Activated naive CD4-positive, alpha-beta T cell treated with anti-CD3 and anti-CD28 coated beads, Interleukin-2, amount 50 U/mL, for 24 hours (primary cell): ENCODE measurements around the gene SNX5.

ENCODE experiments used
- H3K27ac Mint-ChIP-seq: one replicate; pipeline ENCODE4 v1.8.0; 2021; ENCODE audit warnings: mild to moderate bottlenecking, mixed read lengths
- H3K27me3 Mint-ChIP-seq: one replicate; pipeline ENCODE4 v1.8.0; 2021; ENCODE audit warnings: mixed read lengths
- H3K36me3 Mint-ChIP-seq: one replicate; pipeline ENCODE4 v1.8.0; 2021; ENCODE audit warnings: mixed read lengths
- H3K4me1 Mint-ChIP-seq: one replicate; pipeline ENCODE4 v1.8.0; 2021; ENCODE audit warnings: mixed read lengths
- H3K4me3 Mint-ChIP-seq: one replicate; pipeline ENCODE4 v1.8.0; 2021; ENCODE audit warnings: mild to moderate bottlenecking, mixed read lengths
- H3K9me3 Mint-ChIP-seq: one replicate; pipeline ENCODE4 v1.8.0; 2021; ENCODE audit warnings: mixed read lengths

The SNX5 gene

DNA sequence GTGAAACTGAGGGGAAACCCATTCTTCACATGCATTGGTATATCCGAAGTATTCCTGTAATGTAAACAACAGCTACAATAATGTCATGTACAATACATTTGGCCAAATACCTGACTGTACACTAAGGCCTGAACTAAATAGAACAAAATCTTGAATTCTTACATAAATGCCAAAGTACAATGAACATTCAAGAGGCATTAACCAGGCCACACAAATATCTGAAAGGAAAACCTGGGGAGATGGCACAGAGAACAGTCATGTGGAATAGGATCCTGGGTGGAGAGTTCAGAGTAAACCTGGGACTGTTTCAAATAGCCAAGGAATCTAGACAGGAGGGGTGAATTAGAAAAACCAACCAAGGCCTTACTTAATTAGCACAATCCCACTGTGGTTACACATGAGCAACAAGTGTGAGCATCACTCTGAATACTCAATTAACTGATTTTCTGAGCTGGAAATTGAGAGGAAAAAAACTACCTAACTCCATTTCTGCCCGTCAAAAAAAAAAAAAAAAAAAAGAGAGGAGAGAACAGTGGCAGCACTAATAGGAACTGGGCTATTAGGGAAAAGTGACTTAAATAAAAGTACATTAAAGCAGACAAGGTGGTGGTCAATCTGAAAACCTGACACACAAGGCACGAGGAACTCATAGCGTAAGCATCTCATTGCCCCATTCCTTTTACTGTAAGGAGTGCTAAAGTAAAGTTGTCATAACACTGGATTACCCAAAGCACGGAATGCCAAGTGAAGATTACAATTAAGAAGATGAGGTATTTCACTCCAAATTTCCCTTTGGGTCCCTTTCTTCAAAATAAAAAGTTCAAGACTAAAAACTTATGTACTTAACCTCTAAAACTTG lies 10.9 kb downstream of the SNX5 start:
- Mint-ChIP-seq H3K4me3 (no peak overlapping the region), H3K36me3 (peaks cover 20% of the 10 kb centered on the region), H3K27me3 (no peaks in the 10 kb centered on the region), H3K9me3 (no peaks in the 10 kb centered on the region), H3K4me1 (peaks cover 51% of the 10 kb centered on the region), H3K27ac (no peak overlapping the region)

GRCh38 chr20:17956099-17956685 lies 12.4 kb downstream of the SNX5 start:
- no peaks in the 10 kb centered on the region for H3K27me3 Mint-ChIP-seq
- H3K9me3 Mint-ChIP-seq = no peaks in the 10 kb centered on the region
- peaks cover 18% of the 10 kb centered on the region for H3K36me3 Mint-ChIP-seq
- H3K4me3 Mint-ChIP-seq = no peak overlapping the region
- no peak overlapping the region for H3K27ac Mint-ChIP-seq
- H3K4me1 Mint-ChIP-seq = peaks cover 37% of the 10 kb centered on the region

GRCh38 chr20:17955302-17955701 lies 13.3 kb downstream of the SNX5 start:
- Mint-ChIP-seq H3K27ac (no peak overlapping the region), H3K36me3 (peaks cover 17% of the 10 kb centered on the region), H3K9me3 (no peaks in the 10 kb centered on the region), H3K27me3 (no peaks in the 10 kb centered on the region), H3K4me3 (no peak overlapping the region), H3K4me1 (peaks cover 30% of the 10 kb centered on the region)

DNA sequence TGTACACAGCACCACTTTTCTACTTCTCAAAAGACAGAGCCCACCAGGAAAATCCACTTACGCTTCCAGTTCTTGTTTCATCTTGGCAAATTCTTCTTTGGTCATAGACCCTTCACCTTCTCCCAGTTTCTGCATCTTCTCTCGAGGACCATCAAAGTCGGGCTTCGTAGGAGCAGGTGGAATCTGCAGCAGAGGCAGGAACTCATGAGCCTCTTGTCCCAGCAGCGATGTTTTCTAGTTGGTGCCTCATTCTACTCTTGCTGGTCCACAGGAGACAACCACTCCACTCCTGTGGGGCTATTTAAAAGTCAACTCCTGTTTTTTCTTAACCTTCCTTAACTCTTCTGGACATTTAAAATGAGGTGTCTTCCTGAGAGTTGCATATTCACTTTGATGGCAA lies 14.7 kb downstream of the SNX5 start:
- no peaks in the 10 kb centered on the region for H3K27me3 Mint-ChIP-seq
- H3K4me3 Mint-ChIP-seq = no peak overlapping the region
- H3K36me3 Mint-ChIP-seq = peaks cover 20% of the 10 kb centered on the region
- H3K4me1 Mint-ChIP-seq = peaks cover 17% of the 10 kb centered on the region
- no peak overlapping the region for H3K27ac Mint-ChIP-seq
- H3K9me3 Mint-ChIP-seq = no peaks in the 10 kb centered on the region

- H3K36me3 Mint-ChIP-seq = peaks cover 27% of the 10 kb centered on the region
- H3K9me3 Mint-ChIP-seq = no peaks in the 10 kb centered on the region
- H3K4me1 Mint-ChIP-seq = peaks cover 10% of the 10 kb centered on the region
These were observed 15.6 kb downstream of the SNX5 start for GRCh38 chr20:17952692-17953684.

DNA sequence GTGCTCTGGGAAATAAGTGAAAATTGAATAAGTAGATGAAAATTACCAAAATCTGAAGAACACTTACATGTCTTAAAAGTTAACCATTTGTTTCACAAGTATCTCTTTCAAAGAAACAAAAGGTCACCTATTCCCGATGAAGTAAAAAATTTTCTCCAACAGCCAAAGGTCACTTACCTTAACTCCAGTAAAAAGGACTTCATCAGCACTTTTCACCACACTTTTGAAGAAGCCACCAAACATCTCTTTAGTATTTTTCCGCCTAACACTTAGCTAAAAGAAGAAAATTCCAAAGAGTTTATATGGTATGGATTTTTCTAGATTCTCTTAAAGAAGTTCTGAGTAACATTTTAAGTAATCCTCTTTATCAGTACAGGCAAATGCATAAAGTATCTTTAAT lies 17.3 kb downstream of the SNX5 start:
- no peak overlapping the region for H3K27ac Mint-ChIP-seq
- H3K27me3 Mint-ChIP-seq = no peaks in the 10 kb centered on the region
- peaks cover 4% of the 10 kb centered on the region for H3K4me1 Mint-ChIP-seq
- H3K9me3 Mint-ChIP-seq = no peaks in the 10 kb centered on the region
- H3K4me3 Mint-ChIP-seq = no peak overlapping the region
- H3K36me3 Mint-ChIP-seq = peaks cover 31% of the 10 kb centered on the region

More at GRCh38 chr20:17952692-17953684, 15.6 kb downstream of the SNX5 start:
- Mint-ChIP-seq H3K27me3 (no peaks in the 10 kb centered on the region), H3K4me3 (no peak overlapping the region), H3K27ac (no peak overlapping the region)

DNA sequence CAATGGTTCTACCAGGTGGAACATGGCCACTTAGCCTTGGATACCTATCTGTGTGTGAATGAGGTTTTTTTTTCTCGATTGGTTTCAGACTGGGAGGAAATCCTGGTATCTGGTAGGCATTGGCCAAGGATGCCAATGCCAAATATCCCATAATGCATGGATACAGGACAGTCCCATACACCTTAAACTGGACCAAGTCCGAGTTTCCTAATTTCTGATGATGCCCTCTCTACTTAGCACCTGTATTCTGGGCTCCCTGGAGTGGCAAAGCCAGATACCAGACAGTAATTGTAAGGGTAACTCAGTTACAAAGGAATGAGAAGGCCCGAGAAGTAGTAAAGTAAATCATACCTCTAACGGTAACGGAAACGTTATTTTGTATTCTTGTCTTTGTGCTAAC lies 17.9 kb downstream of the SNX5 start:
- Mint-ChIP-seq H3K4me3 (no peak overlapping the region), H3K4me1 (no peaks in the 10 kb centered on the region), H3K9me3 (no peaks in the 10 kb centered on the region), H3K36me3 (peaks cover 29% of the 10 kb centered on the region), H3K27ac (no peak overlapping the region), H3K27me3 (no peaks in the 10 kb centered on the region)

DNA sequence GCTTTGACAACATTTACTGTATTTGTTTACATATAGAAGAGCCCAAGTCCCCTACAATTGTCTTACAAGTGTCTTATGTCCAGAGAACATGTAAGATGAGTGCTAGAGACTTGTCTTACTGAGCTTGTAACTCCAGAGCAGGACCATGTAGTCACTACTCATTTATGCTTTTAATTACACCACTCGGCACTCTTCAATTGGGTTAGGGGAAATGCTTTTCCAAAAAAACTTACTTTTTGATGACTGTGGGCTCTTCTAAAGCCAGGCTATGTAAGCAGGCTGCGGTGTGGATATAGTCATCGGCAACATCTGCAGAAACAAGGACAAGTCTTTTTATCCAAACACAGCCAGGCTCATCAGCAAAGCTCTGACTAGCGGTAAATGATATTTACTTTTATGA lies 18.7 kb downstream of the SNX5 start:
- Mint-ChIP-seq H3K4me3 (no peak overlapping the region), H3K27me3 (no peaks in the 10 kb centered on the region), H3K4me1 (no peaks in the 10 kb centered on the region), H3K27ac (no peak overlapping the region), H3K36me3 (peaks cover 25% of the 10 kb centered on the region), H3K9me3 (no peaks in the 10 kb centered on the region)

DNA sequence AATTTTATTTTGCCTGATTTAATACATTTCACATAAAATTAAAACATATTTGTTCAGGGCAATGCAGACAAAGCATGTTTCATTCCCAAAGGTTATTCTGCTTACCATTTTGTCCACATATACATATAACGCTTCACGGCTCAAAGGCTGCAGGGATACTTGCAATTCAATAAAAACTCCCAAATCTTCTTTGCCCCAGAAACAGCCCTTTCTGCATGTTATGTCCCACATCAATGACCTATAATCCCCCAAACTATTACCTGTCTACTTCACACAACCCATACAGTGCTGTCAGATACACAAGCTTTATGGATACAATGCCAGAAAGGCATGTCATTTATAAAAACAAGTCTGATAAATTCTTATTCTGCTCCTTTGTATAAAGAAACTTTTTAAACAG lies 20.2 kb downstream of the SNX5 start:
- H3K9me3 Mint-ChIP-seq = no peaks in the 10 kb centered on the region
- no peaks in the 10 kb centered on the region for H3K27me3 Mint-ChIP-seq
- H3K36me3 Mint-ChIP-seq = peaks cover 29% of the 10 kb centered on the region
- H3K4me3 Mint-ChIP-seq = no peak overlapping the region
- no peaks in the 10 kb centered on the region for H3K4me1 Mint-ChIP-seq
- H3K27ac Mint-ChIP-seq = no peak overlapping the region

- Mint-ChIP-seq H3K9me3 (no peaks in the 10 kb centered on the region), H3K36me3 (peaks cover 32% of the 10 kb centered on the region), H3K4me1 (no peaks in the 10 kb centered on the region), H3K27ac (no peak overlapping the region), H3K27me3 (no peaks in the 10 kb centered on the region), H3K4me3 (no peak overlapping the region)
These were observed 21.1 kb downstream of the SNX5 start for GRCh38 chr20:17947474-17947815.

- Mint-ChIP-seq H3K27ac (peak overlapping the region; percentile 46), H3K9me3 (no peaks in the 10 kb centered on the region), H3K36me3 (peaks cover 32% of the 10 kb centered on the region), H3K27me3 (no peaks in the 10 kb centered on the region), H3K4me3 (no peak overlapping the region), H3K4me1 (no peaks in the 10 kb centered on the region)
These were observed 21.8 kb downstream of the SNX5 start for GRCh38 chr20:17946572-17947473.

DNA sequence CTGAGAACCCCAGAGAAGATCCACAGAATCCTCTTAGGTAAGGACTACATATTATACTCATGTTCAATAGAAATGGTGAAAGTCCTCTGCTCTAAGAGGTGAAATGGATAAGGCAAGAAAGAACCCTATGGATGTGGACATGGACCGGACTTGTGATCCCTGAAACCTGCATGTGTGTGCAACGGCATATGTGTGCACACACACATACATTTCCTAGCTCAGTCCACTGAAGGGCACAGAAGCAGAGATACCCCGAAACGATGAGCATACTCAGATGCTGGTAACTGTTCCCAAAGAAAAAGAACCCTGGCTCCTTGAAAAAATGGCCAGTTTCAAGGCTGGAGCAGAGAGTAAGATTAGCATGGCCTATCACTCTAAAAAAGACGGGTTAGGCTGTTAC lies 22.6 kb downstream of the SNX5 start:
- Mint-ChIP-seq H3K27ac (no peak overlapping the region), H3K9me3 (no peaks in the 10 kb centered on the region), H3K4me1 (no peaks in the 10 kb centered on the region), H3K27me3 (no peaks in the 10 kb centered on the region), H3K36me3 (peaks cover 32% of the 10 kb centered on the region), H3K4me3 (no peak overlapping the region)

- Mint-ChIP-seq H3K9me3 (no peaks in the 10 kb centered on the region), H3K4me3 (no peak overlapping the region), H3K36me3 (peaks cover 31% of the 10 kb centered on the region), H3K27me3 (no peaks in the 10 kb centered on the region), H3K4me1 (peaks cover under 1% of the 10 kb centered on the region), H3K27ac (peak overlapping the region; percentile 33)
These were observed 23.6 kb downstream of the SNX5 start for GRCh38 chr20:17944854-17945474.

- no peaks in the 10 kb centered on the region for H3K9me3 Mint-ChIP-seq
- peak overlapping the region; percentile 35 for H3K27ac Mint-ChIP-seq
- H3K27me3 Mint-ChIP-seq = no peaks in the 10 kb centered on the region
- peaks cover 10% of the 10 kb centered on the region for H3K4me1 Mint-ChIP-seq
- no peak overlapping the region for H3K4me3 Mint-ChIP-seq
- H3K36me3 Mint-ChIP-seq = peaks cover 21% of the 10 kb centered on the region
These were observed 25.3 kb downstream of the SNX5 start for GRCh38 chr20:17943343-17943742.
